Measurements from ENCODE around the gene AXDND1. TPM values are rescaled to one million over a fixed set of nuclear protein-coding genes. Genes with fewer than 3 reads are reported as not detected.

Gene AXDND1
- polyA plus RNA-seq, 4 donors, result 0.23 to 28.0 (median 13.9) TPM

Other genes starting within 250 kb of the AXDND1 start
- 10 to 100 TPM in 3 of 4 donors, 1 to 10 TPM in 1; 7.7 to 11.9 (median 10.2) TPM for gene ABL2, start 136.3 kb upstream of the AXDND1 start, polyA plus RNA-seq (ENCODE audit: insufficient read length in 4 of 4)
- gene SOAT1, start 72.2 kb upstream of the AXDND1 start, polyA plus RNA-seq (ENCODE audit: insufficient read length in 4 of 4), result 10 to 100 TPM; 22.3 to 40.9 (median 31.9) TPM
- 100 to 1,000 TPM in 3 of 4 donors, 1 to 10 TPM in 1; 5.0 to 444 (median 386) TPM for gene NPHS2, start 210.0 kb downstream of the AXDND1 start, polyA plus RNA-seq (ENCODE audit: insufficient read length in 4 of 4)
- gene TDRD5, start 225.9 kb downstream of the AXDND1 start, polyA plus RNA-seq (ENCODE audit: insufficient read length in 4 of 4), result 1 to 10 TPM in 3 of 4 donors, under 1 TPM in 1; 0.40 to 5.6 (median 3.5) TPM

All from left renal pelvis (tissue), 4 donors.